Measurements from ENCODE around the gene ADD3. TPM values are rescaled to one million over a fixed set of nuclear protein-coding genes. Genes with fewer than 3 reads are reported as not detected.
"Not testable (repeated sequence)": the region's sequence is repeated elsewhere in the genome, so short reads cannot be mapped to it uniquely, and the experiment has no call there.

ADD3 gene
- polyA plus RNA-seq, 1 donor (not counting 4 experiments of a cell fraction or from before 2014, with no cell fraction given) = 61.7 TPM

DNA sequence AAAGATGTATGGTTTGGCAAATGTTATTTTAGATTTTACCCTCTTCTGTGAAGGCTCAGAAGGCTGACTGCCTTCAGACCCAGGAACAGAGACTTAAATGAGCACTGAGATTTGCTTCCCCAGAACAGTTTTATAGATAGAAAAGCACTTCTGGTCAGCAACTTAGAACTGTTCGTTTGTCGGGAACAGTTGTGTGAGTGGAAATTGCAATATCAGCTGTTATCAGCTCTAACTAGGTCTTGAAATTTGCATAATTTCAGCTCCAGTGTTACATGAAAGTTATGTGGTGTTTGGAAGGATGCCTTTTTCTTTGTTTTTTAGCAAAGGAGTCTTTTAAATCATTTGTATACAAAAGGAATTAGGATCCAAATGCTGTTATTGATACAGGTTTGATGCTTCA, 115.8 kb downstream of the ADD3 start:
- H3K27ac ChIP-seq (ENCODE audit: control insufficient read depth, insufficient read depth, low read length) = no peak overlapping the region
- DNase-seq (ENCODE audit: low read depth, low spot score) (no peak), FAIRE-seq (no peak)
- dilution Hi-C loops (cut with MboI; ENCODE audit: extremely low pct_ligation_motif_present, low sequenced_read_pairs) = no loop called here
- no peaks in the 10 kb centered on the region for H3K79me2 ChIP-seq (ENCODE audit: control insufficient read depth, insufficient read depth, low read length)
- H3K9me1 ChIP-seq (ENCODE audit: control insufficient read depth, extremely low read depth, insufficient read depth, low read length) = no peaks in the 10 kb centered on the region
- no peak overlapping the region for H3K4me2 ChIP-seq (ENCODE audit: control insufficient read depth, extremely low read depth, insufficient read depth, low read depth, low read length)
- H4K20me1 ChIP-seq (ENCODE audit: control insufficient read depth, extremely low read depth, insufficient read depth, low read length) = no peaks in the 10 kb centered on the region
- H3K27me3 ChIP-seq (ENCODE audit: control insufficient read depth, extremely low read depth, insufficient read depth, low read length) = no peaks in the 10 kb centered on the region
- H3K4me3 ChIP-seq (ENCODE audit: control insufficient read depth in 2 of 3, extremely low read depth in 1 of 3, insufficient read depth in 2 of 3, low read depth in 1 of 3, low read length in 3 of 3) = no peak overlapping the region
- no peaks in the 10 kb centered on the region for H3K9me3 ChIP-seq (ENCODE audit: control insufficient read depth, low read depth, low read length)
- no peak for TF ChIP-seq EZH2 (IDR thresholded peaks at IDR 0.05; ENCODE audit: low read length)
- H3K9ac ChIP-seq (ENCODE audit: control insufficient read depth, extremely low read depth, insufficient read depth, low read length) = no peak overlapping the region
- no peaks in the 10 kb centered on the region for H3K4me1 ChIP-seq (ENCODE audit: control insufficient read depth, extremely low read depth, insufficient read depth, low read length)
- peaks cover 0 to 3% of the 10 kb centered on the region in 2 experiments for H3K36me3 ChIP-seq (ENCODE audit: control insufficient read depth in 2 of 2, extremely low read depth in 1 of 2, insufficient read depth in 2 of 2, low read length in 2 of 2)
- H2AFZ ChIP-seq (ENCODE audit: control insufficient read depth, low read length) = no peak overlapping the region

DNA sequence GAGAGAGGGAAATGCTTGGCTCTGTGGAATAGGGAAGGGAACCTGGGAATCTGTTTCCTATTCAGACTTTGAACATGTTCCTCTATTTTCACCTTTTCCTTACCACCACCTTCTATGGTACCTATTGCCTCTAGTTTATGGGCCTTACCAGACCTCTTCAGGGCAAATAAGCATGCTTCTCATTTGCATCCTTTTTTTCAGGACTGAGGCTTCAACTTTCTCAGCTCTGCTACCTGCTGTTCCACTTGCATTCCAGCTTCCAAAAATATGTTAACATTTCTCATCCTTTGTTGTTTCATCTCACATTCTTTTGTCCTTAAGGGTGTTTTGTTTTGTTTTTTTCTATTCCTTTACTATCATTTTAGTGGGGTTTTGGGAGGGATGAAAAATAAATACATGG, 121.7 kb downstream of the ADD3 start:
- TF ChIP-seq EZH2 (IDR thresholded peaks at IDR 0.05; ENCODE audit: low read length) = no peak
- TF ChIP-seq, protein P1, sequence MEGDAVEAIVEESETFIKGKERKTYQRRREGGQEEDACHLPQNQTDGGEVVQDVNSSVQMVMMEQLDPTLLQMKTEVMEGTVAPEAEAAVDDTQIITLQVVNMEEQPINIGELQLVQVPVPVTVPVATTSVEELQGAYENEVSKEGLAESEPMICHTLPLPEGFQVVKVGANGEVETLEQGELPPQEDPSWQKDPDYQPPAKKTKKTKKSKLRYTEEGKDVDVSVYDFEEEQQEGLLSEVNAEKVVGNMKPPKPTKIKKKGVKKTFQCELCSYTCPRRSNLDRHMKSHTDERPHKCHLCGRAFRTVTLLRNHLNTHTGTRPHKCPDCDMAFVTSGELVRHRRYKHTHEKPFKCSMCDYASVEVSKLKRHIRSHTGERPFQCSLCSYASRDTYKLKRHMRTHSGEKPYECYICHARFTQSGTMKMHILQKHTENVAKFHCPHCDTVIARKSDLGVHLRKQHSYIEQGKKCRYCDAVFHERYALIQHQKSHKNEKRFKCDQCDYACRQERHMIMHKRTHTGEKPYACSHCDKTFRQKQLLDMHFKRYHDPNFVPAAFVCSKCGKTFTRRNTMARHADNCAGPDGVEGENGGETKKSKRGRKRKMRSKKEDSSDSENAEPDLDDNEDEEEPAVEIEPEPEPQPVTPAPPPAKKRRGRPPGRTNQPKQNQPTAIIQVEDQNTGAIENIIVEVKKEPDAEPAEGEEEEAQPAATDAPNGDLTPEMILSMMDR (optimal IDR thresholded peaks at IDR 0.05 in 1 of 3, IDR thresholded peaks at IDR 0.05 in 1 of 3, conservative IDR thresholded peaks at IDR 0.05 in 1 of 3; ENCODE audit: extremely low read depth in 1 of 3, insufficient read depth in 2 of 3, low read length in 3 of 3) = no peak
- DNase-seq (ENCODE audit: low read depth, low spot score) (no peak), FAIRE-seq (no peak)
- no peaks in the 10 kb centered on the region for H3K4me1 ChIP-seq (ENCODE audit: control insufficient read depth, extremely low read depth, insufficient read depth, low read length)
- H3K4me2 ChIP-seq (ENCODE audit: control insufficient read depth, extremely low read depth, insufficient read depth, low read depth, low read length) = no peak overlapping the region
- H3K36me3 ChIP-seq (ENCODE audit: control insufficient read depth in 2 of 2, extremely low read depth in 1 of 2, insufficient read depth in 2 of 2, low read length in 2 of 2) = peaks cover 0 to 1% of the 10 kb centered on the region in 2 experiments
- no peak overlapping the region for H3K4me3 ChIP-seq (ENCODE audit: control insufficient read depth in 2 of 3, extremely low read depth in 1 of 3, insufficient read depth in 2 of 3, low read depth in 1 of 3, low read length in 3 of 3)
- no peak overlapping the region for H3K9ac ChIP-seq (ENCODE audit: control insufficient read depth, extremely low read depth, insufficient read depth, low read length)
- no peaks in the 10 kb centered on the region for H3K9me1 ChIP-seq (ENCODE audit: control insufficient read depth, extremely low read depth, insufficient read depth, low read length)
- no peak overlapping the region for H3K27ac ChIP-seq (ENCODE audit: control insufficient read depth, insufficient read depth, low read length)
- H4K20me1 ChIP-seq (ENCODE audit: control insufficient read depth, extremely low read depth, insufficient read depth, low read length) = no peaks in the 10 kb centered on the region
- dilution Hi-C loops (cut with MboI; ENCODE audit: extremely low pct_ligation_motif_present, low sequenced_read_pairs) = loop anchor here (25.0 kb wide), 1 partner anchor 158 kb away; no protein-coding TSS in a partner anchor
- H3K9me3 ChIP-seq (ENCODE audit: control insufficient read depth, low read depth, low read length) = no peaks in the 10 kb centered on the region
- H2AFZ ChIP-seq (ENCODE audit: control insufficient read depth, low read length) = no peak overlapping the region
- H3K79me2 ChIP-seq (ENCODE audit: control insufficient read depth, insufficient read depth, low read length) = no peaks in the 10 kb centered on the region
- H3K27me3 ChIP-seq (ENCODE audit: control insufficient read depth, extremely low read depth, insufficient read depth, low read length) = no peaks in the 10 kb centered on the region

DNA sequence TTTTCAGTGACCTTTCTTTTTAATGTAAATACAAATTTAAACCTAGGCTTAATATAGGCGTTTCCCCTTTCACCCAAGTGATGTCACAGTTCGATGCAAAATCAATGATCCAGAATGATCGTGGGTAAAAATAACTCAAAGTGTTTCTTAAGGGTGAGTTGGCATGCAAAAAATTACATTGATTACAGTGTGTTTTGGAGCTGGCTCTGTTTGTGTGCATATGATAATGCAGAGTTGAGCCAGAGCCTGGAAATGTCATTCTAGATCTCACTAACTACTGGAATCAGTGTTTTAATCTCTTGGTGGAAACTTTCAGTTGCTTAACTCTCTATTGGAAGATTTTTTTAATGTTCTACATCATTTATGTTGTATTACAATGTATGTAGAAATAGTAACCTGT, 127.1 kb downstream of the ADD3 start:
- no peaks in the 10 kb centered on the region for H3K36me3 ChIP-seq (ENCODE audit: control insufficient read depth in 2 of 2, extremely low read depth in 1 of 2, insufficient read depth in 2 of 2, low read length in 2 of 2)
- no peak overlapping the region for H3K4me2 ChIP-seq (ENCODE audit: control insufficient read depth, extremely low read depth, insufficient read depth, low read depth, low read length)
- H3K4me1 ChIP-seq (ENCODE audit: control insufficient read depth, extremely low read depth, insufficient read depth, low read length) = no peaks in the 10 kb centered on the region
- no peaks in the 10 kb centered on the region for H4K20me1 ChIP-seq (ENCODE audit: control insufficient read depth, extremely low read depth, insufficient read depth, low read length)
- no peak overlapping the region for H3K27ac ChIP-seq (ENCODE audit: control insufficient read depth, insufficient read depth, low read length)
- H3K79me2 ChIP-seq (ENCODE audit: control insufficient read depth, insufficient read depth, low read length) = no peaks in the 10 kb centered on the region
- H3K27me3 ChIP-seq (ENCODE audit: control insufficient read depth, extremely low read depth, insufficient read depth, low read length) = no peaks in the 10 kb centered on the region
- no peak overlapping the region for H3K4me3 ChIP-seq (ENCODE audit: control insufficient read depth in 2 of 3, extremely low read depth in 1 of 3, insufficient read depth in 2 of 3, low read depth in 1 of 3, low read length in 3 of 3)
- no peaks in the 10 kb centered on the region for H3K9me3 ChIP-seq (ENCODE audit: control insufficient read depth, low read depth, low read length)
- dilution Hi-C loops (cut with MboI; ENCODE audit: extremely low pct_ligation_motif_present, low sequenced_read_pairs) = loop anchor here (25.0 kb wide), 1 partner anchor 152 kb away; no protein-coding TSS in a partner anchor
- no peak overlapping the region for H2AFZ ChIP-seq (ENCODE audit: control insufficient read depth, low read length)
- no peaks in the 10 kb centered on the region for H3K9me1 ChIP-seq (ENCODE audit: control insufficient read depth, extremely low read depth, insufficient read depth, low read length)
- DNase-seq (ENCODE audit: low read depth, low spot score) (no peak), FAIRE-seq (no peak)
- no peak for TF ChIP-seq EZH2 (IDR thresholded peaks at IDR 0.05; ENCODE audit: low read length)
- TF ChIP-seq, protein P1 (optimal IDR thresholded peaks at IDR 0.05 in 1 of 3, IDR thresholded peaks at IDR 0.05 in 1 of 3, conservative IDR thresholded peaks at IDR 0.05 in 1 of 3; ENCODE audit: extremely low read depth in 1 of 3, insufficient read depth in 2 of 3, low read length in 3 of 3) = no peak
- no peak overlapping the region for H3K9ac ChIP-seq (ENCODE audit: control insufficient read depth, extremely low read depth, insufficient read depth, low read length)

DNA sequence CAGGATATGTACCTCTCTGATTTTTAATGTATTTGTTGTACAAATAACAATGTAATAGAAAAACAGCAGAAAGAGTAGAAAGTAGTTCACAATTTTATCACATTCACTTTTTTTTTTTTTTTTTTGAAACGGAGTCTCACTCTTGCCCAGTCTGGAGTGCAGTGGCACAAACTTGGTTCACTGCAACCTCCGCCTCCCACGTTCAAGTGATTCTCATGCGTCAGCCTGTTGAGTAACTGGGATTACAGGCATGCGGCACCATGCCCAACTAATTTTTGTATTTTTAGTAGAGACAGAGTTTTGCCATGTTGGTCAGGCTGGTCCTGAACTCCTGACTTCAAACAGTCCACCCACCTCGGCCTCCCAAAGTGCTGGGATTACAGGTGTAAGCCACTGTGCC, 128.1 kb downstream of the ADD3 start:
- H3K36me3 ChIP-seq (ENCODE audit: control insufficient read depth in 2 of 2, extremely low read depth in 1 of 2, insufficient read depth in 2 of 2, low read length in 2 of 2); H3K27me3 ChIP-seq (ENCODE audit: control insufficient read depth, extremely low read depth, insufficient read depth, low read length); H3K9ac ChIP-seq (ENCODE audit: control insufficient read depth, extremely low read depth, insufficient read depth, low read length); FAIRE-seq; H3K4me2 ChIP-seq (ENCODE audit: control insufficient read depth, extremely low read depth, insufficient read depth, low read depth, low read length); H3K27ac ChIP-seq (ENCODE audit: control insufficient read depth, insufficient read depth, low read length); H2AFZ ChIP-seq (ENCODE audit: control insufficient read depth, low read length); H3K79me2 ChIP-seq (ENCODE audit: control insufficient read depth, insufficient read depth, low read length); H3K4me1 ChIP-seq (ENCODE audit: control insufficient read depth, extremely low read depth, insufficient read depth, low read length); H3K9me3 ChIP-seq (ENCODE audit: control insufficient read depth, low read depth, low read length); H3K4me3 ChIP-seq (ENCODE audit: control insufficient read depth in 2 of 3, extremely low read depth in 1 of 3, insufficient read depth in 2 of 3, low read depth in 1 of 3, low read length in 3 of 3); DNase-seq (ENCODE audit: low read depth, low spot score); H4K20me1 ChIP-seq (ENCODE audit: control insufficient read depth, extremely low read depth, insufficient read depth, low read length); H3K9me1 ChIP-seq (ENCODE audit: control insufficient read depth, extremely low read depth, insufficient read depth, low read length): not testable (repeated sequence)
- dilution Hi-C loops (cut with MboI; ENCODE audit: extremely low pct_ligation_motif_present, low sequenced_read_pairs) = loop anchor here (25.0 kb wide), 1 partner anchor 151 kb away; no protein-coding TSS in a partner anchor

Data from keratinocyte (primary cell).